NCI-H748 treated with DMSO at 0.1 percent for 48 hours (cell line): ENCODE results near the gene PIP5K1A.

Experiments used
- DNase-seq: peaks from one replicate; lab custom pipeline; 2025; lab: John Stamatoyannopoulos, UW

The PIP5K1A gene

GRCh38 chr1:151289080-151289935 is 91.0 kb downstream of the PIP5K1A start:
- DNase-seq = no peak

DNA sequence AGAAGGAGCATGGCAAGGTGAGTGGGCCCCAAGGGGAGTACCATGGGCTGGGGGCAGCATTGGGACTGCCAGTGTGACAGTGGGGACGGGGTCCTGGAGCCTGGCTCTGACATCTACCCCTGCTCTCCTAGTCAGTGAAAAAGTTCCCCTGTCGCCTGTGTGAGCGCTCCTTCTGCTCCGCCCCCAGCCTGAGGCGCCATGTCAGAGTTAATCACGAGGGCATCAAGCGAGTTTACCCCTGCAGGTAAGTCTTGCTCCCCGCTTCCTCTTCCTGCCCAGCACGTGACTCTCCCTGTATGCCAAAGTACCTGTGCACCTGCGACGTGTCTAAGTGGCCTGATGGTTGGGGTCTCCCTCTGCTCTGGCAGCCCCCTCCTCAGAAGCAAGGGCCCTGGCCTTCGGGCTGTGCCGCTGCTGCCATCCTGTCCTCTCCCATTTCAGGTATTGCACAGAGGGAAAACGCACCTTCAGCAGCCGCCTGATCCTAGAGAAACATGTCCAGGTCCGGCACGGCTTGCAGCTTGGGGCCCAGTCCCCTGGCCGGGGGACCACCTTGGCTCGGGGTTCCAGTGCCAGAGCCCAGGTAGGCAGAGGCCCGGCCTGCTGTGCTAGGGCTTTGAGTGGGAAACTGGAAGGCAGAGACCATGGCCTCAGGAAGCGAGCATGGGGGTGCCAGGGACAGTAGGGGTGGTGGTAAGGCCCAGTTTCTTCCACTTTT is 91.8 kb downstream of the PIP5K1A start:
- DNase-seq = no peak

- no peak for DNase-seq
Measured at GRCh38 chr1:151290709-151291303, 92.5 kb downstream of the PIP5K1A start.

DNA sequence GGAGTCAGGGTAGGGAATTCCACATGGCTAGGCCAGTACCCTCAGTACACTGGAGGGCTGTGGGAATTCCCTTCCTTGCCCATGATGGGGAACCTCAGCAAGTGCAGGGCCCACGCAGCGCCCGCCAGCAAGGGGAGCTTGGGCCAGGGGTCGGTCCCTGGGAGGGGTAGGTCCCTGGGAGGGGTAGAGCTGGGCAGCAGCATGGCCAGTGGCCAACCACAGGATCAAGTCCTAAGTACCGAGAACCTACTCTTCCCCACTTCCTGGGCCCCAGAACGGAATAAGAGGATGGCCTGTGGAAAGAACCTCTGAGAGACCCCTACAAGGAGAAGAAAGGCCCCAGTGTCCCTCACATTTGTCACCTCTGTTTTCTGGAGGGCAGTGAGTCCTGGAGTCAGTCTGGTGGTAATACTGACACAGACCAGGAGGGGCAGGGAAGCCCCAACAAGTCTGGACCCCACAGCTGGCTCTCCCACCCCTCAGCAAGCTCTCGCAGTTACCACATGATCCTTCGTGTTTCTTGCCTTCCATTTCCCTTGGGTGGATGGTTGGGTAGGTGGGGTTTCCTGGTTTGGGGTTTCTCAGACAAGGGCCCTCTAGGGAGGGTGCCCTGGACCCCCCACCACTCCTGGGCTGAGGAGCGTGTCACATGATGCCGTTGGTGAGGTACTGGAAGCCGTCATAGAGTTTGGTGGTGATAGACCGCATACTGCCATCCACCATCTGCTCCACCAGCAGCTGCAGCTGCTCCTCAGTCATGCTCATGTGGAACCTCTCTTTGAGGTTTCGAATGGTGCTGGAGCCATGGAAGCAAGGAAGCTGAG is 94.1 kb downstream of the PIP5K1A start:
- DNase-seq = no peak

GRCh38 chr1:151293093-151293492 is 94.7 kb downstream of the PIP5K1A start:
- no peak for DNase-seq

GRCh38 chr1:151294742-151295462 is 96.5 kb downstream of the PIP5K1A start:
- DNase-seq = no peak
